Activated T-helper 1 cell treated with anti-CD3 and anti-CD28 coated beads, Interleukin-12 subunit alpha, Interleukin-12 subunit beta, Interleukin-2, Interleukin-4 antibody, amounts not matched to agents 30 ng/mL and 10 ng/mL and 1 ng/mL, durations not matched to agents 14 hours and 24 hours and 36 hours (primary cell): ENCODE measurements around the gene TFCP2L1. TPM values are rescaled to one million over a fixed set of nuclear protein-coding genes. Genes with fewer than 3 reads are reported as not detected.

Experiments used
- DNase-seq: peaks from one replicate; pipeline ENCODE4 v3.0.0; 2021; ENCODE audit warnings: low spot score
- H3K27ac Mint-ChIP-seq: one replicate; pipeline ENCODE4 v1.8.0; 2021; ENCODE audit warnings: mild to moderate bottlenecking, mixed read lengths
- H3K27me3 Mint-ChIP-seq: one replicate; pipeline ENCODE4 v1.8.0; 2022; ENCODE audit warnings: mild to moderate bottlenecking, moderate library complexity, mixed read lengths; ENCODE audit not compliant: insufficient read depth
- H3K36me3 Mint-ChIP-seq: one replicate; pipeline ENCODE4 v1.8.0; 2021; ENCODE audit warnings: low read depth, mixed read lengths
- H3K4me1 Mint-ChIP-seq: one replicate; pipeline ENCODE4 v1.8.0; 2021; ENCODE audit warnings: low read depth, mixed read lengths
- H3K4me3 Mint-ChIP-seq: one replicate; pipeline ENCODE4 v1.8.0; 2021; ENCODE audit warnings: mild to moderate bottlenecking, moderate library complexity, mixed read lengths
- H3K9me3 Mint-ChIP-seq: one replicate; pipeline ENCODE4 v1.8.0; 2021; ENCODE audit warnings: mixed read lengths
- intact Hi-C: fragments of 100-400 bp; cut with micrococcal nuclease; formaldehyde crosslinking; loops from one replicate; pipeline ENCODE4 v1.15.1; 2024
- total RNA-seq: library from RNA; stranded (reverse); gene quantifications from 2 replicates; pipeline ENCODE4 v1.2.3, GENCODE V29; 2022

Gene TFCP2L1
- total RNA-seq, 1 donor from 2014 or later, result not detected

DNA sequence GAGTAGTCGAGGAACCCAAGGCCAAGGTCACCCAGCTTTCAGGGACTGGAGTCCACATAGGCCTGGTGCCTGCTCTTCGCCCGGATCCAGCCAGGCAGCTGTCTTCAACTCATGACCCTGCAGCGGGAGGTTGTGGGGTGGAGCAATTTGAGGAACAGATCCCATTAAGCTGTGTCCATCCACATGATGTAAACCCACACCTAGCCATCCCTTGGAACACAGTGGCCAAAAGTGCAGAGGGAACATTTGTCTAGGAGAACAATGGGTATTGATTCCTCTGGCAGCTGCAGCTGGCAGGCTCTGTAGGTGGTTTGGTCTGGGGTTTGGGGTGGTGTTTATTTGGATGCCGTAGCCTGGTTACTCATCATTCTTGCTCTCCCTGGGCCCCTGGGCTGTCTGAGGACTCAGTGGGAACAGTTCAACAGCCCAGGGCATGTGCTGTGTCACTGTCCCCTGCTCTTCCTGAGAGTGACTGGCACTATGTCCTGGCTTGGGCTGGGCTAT lies 99.4 kb downstream of the TFCP2L1 start:
- Mint-ChIP-seq H3K27me3 (peaks cover 6% of the 10 kb centered on the region), H3K4me1 (no peaks in the 10 kb centered on the region), H3K36me3 (no peaks in the 10 kb centered on the region), H3K9me3 (no peaks in the 10 kb centered on the region), H3K4me3 (no peak overlapping the region), H3K27ac (no peak overlapping the region)
- intact Hi-C loops, result no loop called here
- DNase-seq, result no peak

GRCh38 chr2:121185111-121185510 lies 99.9 kb downstream of the TFCP2L1 start:
- Mint-ChIP-seq H3K27ac (no peak overlapping the region), H3K4me1 (no peaks in the 10 kb centered on the region), H3K36me3 (no peaks in the 10 kb centered on the region), H3K27me3 (peaks cover 4% of the 10 kb centered on the region), H3K9me3 (no peaks in the 10 kb centered on the region), H3K4me3 (no peak overlapping the region)
- DNase-seq, result no peak
- intact Hi-C loops, result no loop called here

DNA sequence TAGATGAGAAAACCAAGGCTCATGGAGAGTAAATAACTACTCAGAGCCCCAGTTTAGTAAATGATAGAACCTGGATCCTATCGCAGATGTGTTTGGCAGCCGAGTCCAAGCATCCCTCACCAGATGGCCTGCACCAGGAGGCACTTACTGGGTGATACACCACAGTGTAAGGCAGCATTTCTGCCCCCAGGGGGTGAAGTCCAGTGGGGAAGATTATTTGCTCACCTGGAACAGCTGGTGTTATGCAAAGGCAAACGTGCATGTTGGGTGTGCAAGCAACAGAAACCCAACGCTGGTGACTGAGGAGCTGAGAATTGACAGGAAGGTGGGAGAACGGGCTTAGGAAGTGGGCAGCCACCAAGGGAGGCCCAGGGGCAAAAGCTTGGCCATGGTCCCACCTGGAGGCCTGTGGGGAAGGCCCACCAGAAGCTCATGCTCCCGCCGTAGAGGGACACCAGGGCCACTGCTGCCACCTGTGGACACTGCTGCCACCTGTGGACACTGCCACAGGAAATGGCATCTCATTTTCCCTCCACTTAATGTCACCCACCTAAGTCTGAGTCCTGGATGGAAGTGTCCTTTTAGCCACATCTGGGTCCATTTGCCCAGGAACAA lies 100.6 kb downstream of the TFCP2L1 start:
- no peaks in the 10 kb centered on the region for H3K4me1 Mint-ChIP-seq
- no peak overlapping the region for H3K4me3 Mint-ChIP-seq

GRCh38 chr2:121182520-121182919 lies 102.5 kb downstream of the TFCP2L1 start:
- intact Hi-C loops, result no loop called here
- no peaks in the 10 kb centered on the region for H3K36me3 Mint-ChIP-seq
- H3K4me3 Mint-ChIP-seq, result no peak overlapping the region
- H3K27ac Mint-ChIP-seq, result no peak overlapping the region
- no peak for DNase-seq
- H3K4me1 Mint-ChIP-seq, result no peaks in the 10 kb centered on the region
- H3K9me3 Mint-ChIP-seq, result no peaks in the 10 kb centered on the region
- H3K27me3 Mint-ChIP-seq, result peaks cover 4% of the 10 kb centered on the region

More for the DNA sequence above, 100.6 kb downstream of the TFCP2L1 start:
- intact Hi-C loops, result no loop called here
- no peaks in the 10 kb centered on the region for H3K9me3 Mint-ChIP-seq
- no peak for DNase-seq
- no peaks in the 10 kb centered on the region for H3K36me3 Mint-ChIP-seq
- H3K27me3 Mint-ChIP-seq, result peaks cover 4% of the 10 kb centered on the region
- H3K27ac Mint-ChIP-seq, result no peak overlapping the region

GRCh38 chr2:121179467-121179866 lies 105.5 kb downstream of the TFCP2L1 start:
- H3K27me3 Mint-ChIP-seq, result peaks cover 6% of the 10 kb centered on the region
- no peaks in the 10 kb centered on the region for H3K9me3 Mint-ChIP-seq
- intact Hi-C loops, result no loop called here
- no peaks in the 10 kb centered on the region for H3K36me3 Mint-ChIP-seq
- no peaks in the 10 kb centered on the region for H3K4me1 Mint-ChIP-seq
- no peak for DNase-seq
- no peak overlapping the region for H3K4me3 Mint-ChIP-seq
- H3K27ac Mint-ChIP-seq, result no peak overlapping the region

- Mint-ChIP-seq H3K4me3 (no peak overlapping the region), H3K9me3 (no peaks in the 10 kb centered on the region), H3K4me1 (no peaks in the 10 kb centered on the region), H3K27me3 (peaks cover 6% of the 10 kb centered on the region), H3K36me3 (no peaks in the 10 kb centered on the region), H3K27ac (no peak overlapping the region)
- DNase-seq, result no peak
- intact Hi-C loops, result no loop called here
These were observed 106.3 kb downstream of the TFCP2L1 start for GRCh38 chr2:121178730-121179129.

- no peaks in the 10 kb centered on the region for H3K4me1 Mint-ChIP-seq
- intact Hi-C loops, result no loop called here
- DNase-seq, result no peak
- H3K27ac Mint-ChIP-seq, result no peak overlapping the region
- no peaks in the 10 kb centered on the region for H3K36me3 Mint-ChIP-seq
- H3K27me3 Mint-ChIP-seq, result peaks cover 6% of the 10 kb centered on the region
- H3K4me3 Mint-ChIP-seq, result no peak overlapping the region
- no peaks in the 10 kb centered on the region for H3K9me3 Mint-ChIP-seq
These were observed 107.1 kb downstream of the TFCP2L1 start for GRCh38 chr2:121177896-121178295.

- no peaks in the 10 kb centered on the region for H3K36me3 Mint-ChIP-seq
- no peak overlapping the region for H3K4me3 Mint-ChIP-seq
- DNase-seq, result no peak
- peaks cover 2% of the 10 kb centered on the region for H3K27me3 Mint-ChIP-seq
- intact Hi-C loops, result no loop called here
- no peaks in the 10 kb centered on the region for H3K4me1 Mint-ChIP-seq
- H3K27ac Mint-ChIP-seq, result no peak overlapping the region
- peaks cover 6% of the 10 kb centered on the region for H3K9me3 Mint-ChIP-seq
These were observed 109.7 kb downstream of the TFCP2L1 start for GRCh38 chr2:121175326-121175725.

GRCh38 chr2:121173806-121174205 lies 111.2 kb downstream of the TFCP2L1 start:
- Mint-ChIP-seq H3K4me3 (no peak overlapping the region), H3K27me3 (peaks cover 2% of the 10 kb centered on the region), H3K4me1 (no peaks in the 10 kb centered on the region), H3K27ac (no peak overlapping the region), H3K9me3 (peaks cover 6% of the 10 kb centered on the region), H3K36me3 (no peaks in the 10 kb centered on the region)
- intact Hi-C loops, result no loop called here
- no peak for DNase-seq

GRCh38 chr2:121173112-121173511 lies 111.9 kb downstream of the TFCP2L1 start:
- no peak overlapping the region for H3K27ac Mint-ChIP-seq
- peaks cover 2% of the 10 kb centered on the region for H3K27me3 Mint-ChIP-seq
- peaks cover 6% of the 10 kb centered on the region for H3K9me3 Mint-ChIP-seq
- intact Hi-C loops, result no loop called here
- H3K4me1 Mint-ChIP-seq, result no peaks in the 10 kb centered on the region
- H3K36me3 Mint-ChIP-seq, result no peaks in the 10 kb centered on the region
- DNase-seq, result no peak
- H3K4me3 Mint-ChIP-seq, result no peak overlapping the region

DNA sequence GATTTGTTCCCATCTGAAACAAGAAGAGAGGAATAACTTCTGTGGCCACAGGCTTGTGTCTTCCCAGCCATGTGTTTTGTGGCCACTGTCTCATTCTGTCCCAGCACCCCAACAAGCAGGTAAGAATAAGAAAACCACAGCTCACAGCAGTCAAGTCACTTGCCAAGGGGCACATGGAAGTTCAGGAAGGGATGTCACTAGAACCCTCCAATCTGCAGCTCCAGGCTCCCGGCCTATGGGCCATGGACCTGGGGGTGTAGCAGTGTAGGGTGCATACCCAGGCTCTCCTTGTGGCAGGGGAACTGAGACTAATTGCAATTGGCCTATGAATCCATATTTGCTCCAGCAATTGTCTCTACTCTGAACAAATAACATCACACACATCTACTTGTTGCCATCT lies 112.5 kb downstream of the TFCP2L1 start:
- Mint-ChIP-seq H3K4me3 (no peak overlapping the region), H3K9me3 (peaks cover 6% of the 10 kb centered on the region), H3K27me3 (peaks cover 2% of the 10 kb centered on the region), H3K27ac (no peak overlapping the region), H3K36me3 (no peaks in the 10 kb centered on the region), H3K4me1 (no peaks in the 10 kb centered on the region)
- intact Hi-C loops, result no loop called here
- no peak for DNase-seq

DNA sequence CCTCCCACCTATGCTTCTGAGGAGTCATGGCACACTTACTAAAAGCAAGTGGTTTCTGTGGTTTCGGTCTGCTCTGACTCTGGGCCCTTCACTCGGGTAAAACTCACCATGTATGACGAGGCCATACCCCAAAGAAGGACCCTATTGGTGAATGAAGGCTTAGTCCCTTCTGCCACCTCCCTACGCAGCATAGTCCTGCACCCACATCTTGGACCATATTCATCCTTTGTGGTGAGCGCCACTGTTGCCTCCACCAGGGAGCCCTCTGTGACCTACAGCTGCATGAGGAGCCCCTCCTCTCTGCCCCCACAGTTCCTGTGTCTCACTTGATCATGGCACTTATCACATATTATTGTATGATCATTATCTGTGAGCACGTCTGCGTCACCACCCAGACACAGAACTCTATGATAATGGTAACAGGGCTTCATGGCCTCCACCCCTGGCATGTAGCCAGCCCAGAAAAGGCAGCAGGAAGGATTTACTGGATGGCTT lies 113.3 kb downstream of the TFCP2L1 start:
- Mint-ChIP-seq H3K36me3 (no peaks in the 10 kb centered on the region), H3K9me3 (peaks cover 6% of the 10 kb centered on the region), H3K4me1 (no peaks in the 10 kb centered on the region), H3K27me3 (no peaks in the 10 kb centered on the region), H3K4me3 (no peak overlapping the region), H3K27ac (no peak overlapping the region)
- intact Hi-C loops, result no loop called here
- no peak for DNase-seq

- Mint-ChIP-seq H3K27ac (no peak overlapping the region), H3K27me3 (no peaks in the 10 kb centered on the region), H3K4me1 (no peaks in the 10 kb centered on the region), H3K36me3 (no peaks in the 10 kb centered on the region), H3K4me3 (no peak overlapping the region), H3K9me3 (peaks cover 6% of the 10 kb centered on the region)
- DNase-seq, result no peak
- intact Hi-C loops, result no loop called here
These were observed 114.4 kb downstream of the TFCP2L1 start for GRCh38 chr2:121170577-121170976.

GRCh38 chr2:121167411-121167810 lies 117.6 kb downstream of the TFCP2L1 start:
- Mint-ChIP-seq H3K27ac (no peak overlapping the region), H3K4me3 (no peak overlapping the region), H3K27me3 (no peaks in the 10 kb centered on the region), H3K9me3 (peaks cover 12% of the 10 kb centered on the region), H3K36me3 (no peaks in the 10 kb centered on the region), H3K4me1 (no peaks in the 10 kb centered on the region)
- intact Hi-C loops, result no loop called here
- DNase-seq, result no peak
